GM08714 (cell line): Measurements from ENCODE around the gene CCL23.

Experiments used
- H3K4me3 ChIP-seq: fragments of 200-500 bp; sonication (Bioruptor generic); 2 replicates; pipeline ENCODE4 v1.5.1; 2014; ENCODE audit warnings: mild to moderate bottlenecking, low read length, inconsistent platforms
- ZNF274 ChIP-seq: IDR thresholded peaks from 2 replicates; pipeline ENCODE4 v1.6.1; 2012; ENCODE audit warnings: mild to moderate bottlenecking, low read depth, low read length

The CCL23 gene

DNA sequence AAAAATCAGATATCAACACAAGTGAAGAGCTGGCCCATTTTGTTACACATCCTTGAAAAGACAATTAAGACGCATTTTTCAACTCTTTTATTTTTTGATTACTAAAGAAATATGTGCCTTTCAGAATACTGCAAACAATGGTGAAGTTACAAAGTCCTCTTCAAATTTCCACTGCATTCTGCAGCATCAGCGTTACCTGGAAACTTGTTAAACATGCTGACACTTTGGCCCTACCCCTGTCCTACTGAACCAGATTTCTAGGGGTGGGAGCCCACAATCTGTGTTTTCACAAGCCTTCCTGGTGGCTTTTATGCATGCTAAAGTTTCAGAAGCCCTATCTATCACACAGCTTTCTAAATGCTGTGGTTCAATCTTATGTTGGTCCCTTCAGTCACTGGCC lies 26.7 kb downstream of the CCL23 start:
- TF ChIP-seq ZNF274, result no peak
- no peak overlapping the region for H3K4me3 ChIP-seq

DNA sequence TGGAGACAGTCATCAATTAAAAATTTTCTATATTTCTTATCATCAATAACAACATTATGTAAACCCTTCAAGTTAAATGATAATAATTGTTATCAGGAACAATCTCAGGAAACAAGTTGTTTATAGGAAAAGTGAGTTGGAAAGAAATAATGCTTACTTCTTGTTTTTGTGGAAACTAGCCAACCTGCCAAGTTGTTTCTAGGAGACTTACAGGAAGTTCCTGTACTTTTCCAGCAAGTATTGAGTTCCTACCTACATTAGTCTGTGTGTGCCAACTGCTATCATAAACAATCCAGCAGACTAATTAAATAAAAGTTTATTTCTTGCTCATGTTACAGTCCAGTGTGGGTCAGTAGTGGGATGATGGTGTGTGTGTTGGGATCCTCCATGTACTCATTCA lies 29.6 kb downstream of the CCL23 start:
- H3K4me3 ChIP-seq, result no peak overlapping the region
- no peak for TF ChIP-seq ZNF274

DNA sequence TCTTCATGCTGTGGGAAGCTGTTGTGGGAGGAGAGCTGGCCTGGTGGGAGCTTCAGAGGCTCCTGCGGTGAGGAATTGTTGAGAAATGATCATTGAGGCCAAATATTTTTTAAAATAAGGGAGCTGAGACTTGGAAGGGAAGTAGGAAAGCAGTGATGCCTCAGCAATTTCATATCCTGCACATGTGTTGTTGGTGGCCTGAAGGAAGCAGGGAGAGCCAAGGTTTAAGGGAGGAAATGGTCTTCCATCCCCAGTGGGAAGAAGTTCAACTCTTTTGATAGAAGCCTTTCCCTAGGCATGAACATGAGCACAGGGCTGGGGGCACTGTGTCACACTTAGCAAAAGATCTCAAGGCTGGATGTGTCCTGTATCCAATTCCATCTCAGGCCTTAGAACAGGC lies 31.1 kb downstream of the CCL23 start, which contains the start of gene CCL14:
CCL14 (minus strand) TSS at position 87 of the 400 bp plus-strand sequence; CDS start at position 7, 80 bp downstream.
- no peak within 1 kb of the TSS for H3K4me3 ChIP-seq
- TF ChIP-seq ZNF274, result no peak

DNA sequence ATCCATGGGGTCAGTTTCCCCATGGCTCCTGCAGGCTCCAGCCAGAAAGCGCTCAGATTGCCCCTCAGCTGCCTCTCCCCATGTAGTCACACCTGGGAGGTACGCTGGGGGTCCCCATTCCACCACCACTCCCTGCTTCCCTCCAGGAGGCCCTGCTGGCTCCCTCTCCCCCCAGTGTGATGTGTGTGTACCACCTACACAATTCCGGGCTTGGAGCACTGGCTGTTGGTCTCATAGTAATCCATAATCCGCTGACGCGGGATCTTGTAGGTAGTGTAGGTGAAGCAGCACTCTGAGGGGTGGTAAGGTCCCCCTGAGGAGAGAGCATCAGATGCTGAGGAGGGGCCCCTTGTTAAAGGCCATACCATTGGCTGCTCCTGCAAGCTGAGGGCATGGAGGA lies 33.6 kb downstream of the CCL23 start:
- TF ChIP-seq ZNF274, result no peak
- H3K4me3 ChIP-seq, result no peak overlapping the region

DNA sequence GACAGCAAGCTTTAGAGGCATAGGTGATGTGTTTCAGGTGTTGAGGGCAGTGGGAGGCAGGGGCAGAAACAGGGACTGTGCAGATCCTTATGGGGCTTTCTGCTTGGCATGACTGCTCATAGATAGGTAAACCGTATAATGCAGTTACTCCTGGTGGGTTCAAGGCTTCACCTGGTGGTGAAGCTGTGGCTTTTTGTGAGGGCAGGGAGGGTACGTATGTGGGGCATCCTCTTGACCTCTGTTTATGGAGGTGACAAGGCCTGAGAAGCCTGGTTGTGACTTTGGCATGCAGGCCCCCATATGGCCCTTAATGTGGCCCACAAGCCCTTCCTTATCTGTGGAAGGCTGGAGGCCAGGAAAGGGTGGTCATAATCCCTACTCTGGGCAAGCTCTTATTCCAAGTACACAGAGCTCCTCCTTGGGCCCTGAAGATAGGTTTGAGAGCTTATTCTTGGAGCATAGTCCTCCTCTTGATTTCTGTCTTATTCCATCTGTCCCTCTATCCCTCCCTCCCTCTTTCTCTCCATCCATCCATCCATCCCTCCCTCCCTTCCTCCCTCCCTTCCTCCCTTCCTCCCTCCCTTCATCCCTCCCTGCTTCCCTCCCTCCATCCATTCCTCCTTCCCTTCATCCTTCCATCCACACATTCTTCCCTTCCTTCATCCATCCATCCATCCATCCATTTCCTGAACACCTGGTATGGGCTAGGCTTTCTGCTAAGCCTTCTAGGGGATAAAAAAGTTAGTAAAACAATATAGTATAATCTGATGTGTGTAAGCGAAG lies 35.2 kb downstream of the CCL23 start:
- no peak overlapping the region for H3K4me3 ChIP-seq
- TF ChIP-seq ZNF274, result no peak

DNA sequence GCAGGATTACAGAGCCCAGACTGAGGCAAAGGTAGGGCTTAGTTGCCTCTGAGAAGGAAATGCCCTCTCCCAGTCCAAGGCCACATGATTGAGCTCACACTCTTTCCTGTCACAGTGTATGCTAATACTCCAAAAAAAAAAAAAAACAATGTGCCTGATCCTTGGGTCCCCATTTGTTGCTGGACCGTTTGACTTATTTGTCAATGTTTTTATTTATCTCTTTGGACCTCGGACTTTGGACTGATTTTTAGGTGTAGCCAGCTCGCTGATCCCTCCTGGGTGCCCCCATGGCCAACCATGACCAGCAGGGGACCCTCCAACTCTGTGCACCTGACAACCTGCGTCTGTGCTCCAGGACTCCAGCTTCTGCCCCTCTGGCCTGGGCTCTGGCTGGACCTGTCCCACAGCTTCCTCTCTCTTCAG lies 35.9 kb downstream of the CCL23 start:
- TF ChIP-seq ZNF274, result no peak
- no peak overlapping the region for H3K4me3 ChIP-seq

DNA sequence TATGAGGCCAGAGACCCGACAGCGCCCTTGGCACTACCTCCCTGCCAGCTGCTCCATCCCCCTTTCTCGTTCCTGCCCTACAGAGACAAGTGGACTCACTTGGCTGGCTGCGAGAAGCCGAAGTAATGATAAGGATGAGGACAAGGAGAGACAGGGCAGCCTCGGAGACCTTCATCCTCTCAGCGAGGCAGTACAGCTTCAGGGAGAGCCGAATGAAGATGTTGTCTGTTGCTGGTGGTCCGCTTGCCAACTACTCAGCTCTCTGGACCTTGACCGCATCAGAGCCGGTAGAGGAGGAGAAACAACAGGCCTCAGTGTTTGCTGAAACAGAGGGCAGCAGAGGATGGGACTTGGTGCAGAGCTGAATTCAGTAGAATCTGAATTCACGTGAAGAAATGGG lies 36.5 kb downstream of the CCL23 start, which contains the start of gene CCL16:
CCL16 (minus strand) TSS at position 252 of the 400 bp plus-strand sequence; CDS start at position 175, 77 bp downstream.
- TF ChIP-seq ZNF274, result no peak

DNA sequence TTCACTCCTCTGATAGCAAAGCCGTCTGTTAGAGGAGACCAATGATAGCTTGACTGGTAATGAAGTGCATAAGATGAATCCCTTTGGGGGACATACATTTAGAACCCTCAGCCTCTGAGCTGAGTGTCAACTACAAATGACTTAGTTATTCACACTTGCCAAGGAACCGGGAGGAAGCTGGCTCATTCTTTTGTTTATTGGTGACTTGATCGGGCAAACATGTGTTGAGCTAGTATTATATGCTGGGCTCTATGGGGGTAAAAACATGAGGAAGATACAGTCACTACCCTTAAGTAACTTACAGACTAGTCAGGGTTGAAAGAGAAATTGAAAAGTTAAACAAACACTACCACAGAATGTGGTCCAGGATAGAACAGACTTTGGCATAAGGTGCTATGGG lies 39.4 kb downstream of the CCL23 start:
- no peak for TF ChIP-seq ZNF274
- H3K4me3 ChIP-seq, result no peak overlapping the region

More for the DNA sequence above, 36.5 kb downstream of the CCL23 start, which contains the start of gene CCL16:
- no peak within 1 kb of the TSS for H3K4me3 ChIP-seq

DNA sequence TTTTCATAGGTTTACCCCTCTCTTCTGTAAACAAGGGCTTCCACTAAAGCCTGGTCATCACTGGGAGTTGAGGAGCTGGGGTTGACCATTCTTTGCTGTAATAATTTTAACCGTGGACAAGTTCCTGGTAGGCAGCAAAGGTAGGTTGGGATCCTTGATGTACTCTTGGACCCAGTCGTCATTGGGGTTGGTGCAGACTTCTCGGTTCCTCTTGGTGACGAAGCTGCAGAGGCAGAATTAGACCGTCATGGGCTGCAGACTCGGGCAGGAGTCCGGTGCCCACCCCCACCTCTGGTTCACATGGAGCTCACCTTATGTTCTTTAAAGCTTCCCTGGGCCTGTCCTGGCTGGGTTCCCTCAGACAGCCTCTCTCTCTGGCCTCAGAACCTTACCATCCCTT lies 40.3 kb downstream of the CCL23 start:
- H3K4me3 ChIP-seq, result no peak overlapping the region
- no peak for TF ChIP-seq ZNF274

DNA sequence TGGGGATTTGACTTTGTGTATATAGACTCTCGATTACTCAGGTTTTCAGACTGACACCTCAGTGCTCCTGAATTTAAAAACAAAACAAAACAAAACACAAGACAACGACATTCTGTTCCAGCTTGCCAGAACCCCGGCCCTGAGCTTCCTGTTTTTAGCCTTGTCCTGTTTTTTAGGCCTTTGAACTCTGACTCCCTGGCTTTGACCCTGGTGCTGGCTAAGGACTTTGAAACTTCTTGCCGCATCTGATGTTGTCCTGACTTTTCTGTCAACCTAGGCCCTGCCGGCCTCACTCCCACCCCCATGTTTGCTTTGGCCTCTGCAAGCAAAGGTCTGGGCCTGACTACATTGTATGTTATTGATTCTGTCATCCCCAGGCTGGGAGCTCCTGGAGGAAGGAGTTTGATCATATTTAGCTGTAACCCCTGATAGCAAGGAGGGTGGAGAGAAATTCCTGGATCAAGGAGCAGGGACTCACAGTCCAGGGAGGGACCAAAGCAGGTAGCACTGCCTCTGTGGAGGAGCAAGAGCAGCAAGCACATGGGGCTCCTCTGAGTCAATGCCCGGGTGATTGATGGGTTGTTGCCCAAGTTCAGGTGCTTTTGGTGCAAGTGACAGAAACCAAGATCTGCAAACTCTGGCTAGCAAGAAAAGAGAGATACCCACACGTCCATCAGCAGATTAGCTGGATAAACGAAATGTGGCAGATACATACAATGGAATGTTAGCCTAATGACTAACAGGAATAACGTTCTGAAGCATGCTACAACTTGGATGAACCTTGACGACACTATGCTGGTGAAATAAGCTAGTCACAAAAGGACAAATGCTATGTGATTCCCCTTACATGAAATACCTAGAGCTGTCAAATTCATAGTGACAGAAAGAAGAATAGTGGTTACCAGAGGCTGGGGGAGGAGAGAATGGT lies 44.2 kb downstream of the CCL23 start:
- no peak for TF ChIP-seq ZNF274
- H3K4me3 ChIP-seq, result no peak overlapping the region

DNA sequence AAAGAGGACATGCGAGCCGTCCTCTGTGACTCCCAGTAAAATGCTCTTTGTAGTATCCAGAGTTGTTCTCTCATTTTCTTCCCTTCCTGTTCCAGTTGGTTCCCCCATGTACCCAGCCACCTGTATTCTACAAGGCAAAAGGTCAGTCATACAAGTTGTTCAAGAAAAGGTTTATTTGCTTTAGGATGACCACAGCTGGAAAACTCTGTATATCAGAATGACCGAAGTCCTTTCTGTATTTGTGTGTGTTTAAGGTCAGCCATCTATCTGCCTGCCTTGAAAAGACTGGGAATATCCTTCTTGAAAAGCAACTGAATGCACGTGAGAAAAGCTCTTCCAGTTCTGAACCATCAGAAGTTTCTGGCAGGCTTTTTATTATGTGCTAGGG lies 44.8 kb downstream of the CCL23 start:
- no peak overlapping the region for H3K4me3 ChIP-seq
- no peak for TF ChIP-seq ZNF274

DNA sequence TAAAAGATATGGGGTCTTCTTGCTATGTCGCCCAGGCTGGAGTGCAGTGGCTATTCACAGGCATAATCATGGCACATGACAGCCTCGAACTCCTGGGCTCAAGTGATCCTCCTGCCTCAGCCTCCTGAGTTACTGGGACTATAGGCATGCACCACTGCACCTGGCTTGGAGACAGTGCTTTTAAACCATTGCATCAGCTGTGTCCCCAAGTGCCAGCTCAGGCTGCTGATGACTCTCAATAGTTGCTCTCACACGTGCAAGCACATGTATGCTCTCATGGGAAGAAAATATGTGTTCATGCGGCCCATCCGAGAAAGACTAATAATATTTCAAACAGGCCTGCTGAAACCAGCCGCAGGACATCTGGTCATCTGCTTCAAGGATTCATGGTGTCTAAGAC lies 45.2 kb downstream of the CCL23 start:
- no peak for TF ChIP-seq ZNF274
- H3K4me3 ChIP-seq, result no peak overlapping the region

DNA sequence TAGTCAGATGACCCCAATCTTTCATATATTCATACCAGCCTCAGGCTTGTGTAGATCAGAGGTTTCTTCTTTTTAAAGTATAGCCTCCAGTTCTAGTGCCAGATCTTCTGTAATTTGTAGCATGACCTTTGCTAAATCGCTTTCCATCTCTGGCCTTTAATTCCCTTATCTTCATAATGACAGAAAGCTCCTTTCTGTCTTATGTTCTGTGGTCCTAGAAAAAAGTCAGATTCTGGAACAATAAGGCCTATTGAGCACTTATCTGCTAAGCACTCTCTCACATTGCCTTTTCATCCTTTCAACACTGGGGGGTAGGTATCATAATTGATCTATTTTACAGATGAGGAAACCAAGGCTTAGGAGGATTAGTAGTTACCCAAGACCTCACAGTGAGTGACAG lies 45.7 kb downstream of the CCL23 start:
- TF ChIP-seq ZNF274, result no peak
- no peak overlapping the region for H3K4me3 ChIP-seq

DNA sequence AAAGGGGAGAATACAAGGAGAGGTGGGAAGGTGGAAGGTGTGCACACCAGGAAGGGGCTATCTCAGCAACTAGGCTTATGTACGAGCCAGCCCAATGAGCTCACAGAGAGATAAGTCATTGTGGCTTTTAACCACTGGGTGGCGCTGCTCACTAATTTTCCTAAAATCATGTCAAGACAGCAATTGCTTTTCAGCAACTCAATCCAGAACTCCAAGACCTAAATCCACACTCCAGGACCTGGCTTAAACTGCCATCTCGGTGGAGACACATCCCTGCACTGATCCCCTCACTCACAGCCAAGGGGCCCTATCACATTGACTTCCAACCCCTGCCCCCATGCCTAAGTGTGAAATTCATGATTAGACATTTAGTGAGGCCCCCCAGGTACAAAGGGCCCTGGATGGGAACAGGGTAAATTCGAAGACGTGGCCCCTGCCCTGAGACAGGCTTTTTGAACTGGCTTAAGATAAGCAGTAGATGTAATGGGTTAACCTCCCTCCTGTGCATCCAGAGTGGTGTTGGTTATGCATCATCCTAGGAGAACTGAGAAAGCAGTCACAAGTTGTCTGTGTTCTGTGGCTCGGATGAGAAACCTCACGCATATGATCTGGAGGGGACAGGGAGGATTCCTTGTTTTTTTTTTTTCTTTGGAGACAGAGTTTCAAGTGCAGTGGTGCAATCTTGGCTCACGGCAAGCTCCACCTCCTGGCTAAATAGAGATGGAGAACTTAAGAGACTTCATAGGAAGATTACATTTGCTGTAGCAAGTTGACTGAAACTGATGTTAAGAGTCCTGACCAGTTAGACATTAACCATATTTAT lies 48.0 kb downstream of the CCL23 start:
- no peak for TF ChIP-seq ZNF274
- no peak overlapping the region for H3K4me3 ChIP-seq
